Right atrium auricular region (tissue), 2 donors: ENCODE results near the gene CHMP1A. TPM values are rescaled to one million over a fixed set of nuclear protein-coding genes. Genes with fewer than 3 reads are reported as not detected.

Source experiments
- DNase-seq: peaks from one replicate; pipeline ENCODE4 v3.0.0-alpha.2; 2019; ENCODE audit warnings: low spot score
- H3K27ac ChIP-seq, 2 donors: fragments of 200-600 bp; sonication (generic); 1 replicate in 1 of 2; 2 replicates in 1 of 2; pipeline ENCODE4 v1.5.1; 2016 to 2019
- H3K27me3 ChIP-seq, 2 donors: fragments of 200-600 bp; sonication (generic); one replicate each; pipeline versions ENCODE4 v1.5.1 to v1.6.0; 2017 to 2019
- H3K36me3 ChIP-seq: fragments of 200-600 bp; sonication (generic); one replicate; pipeline ENCODE4 v1.5.1; 2016
- H3K4me1 ChIP-seq, 2 donors: fragments of 200-600 bp; sonication (generic); one replicate each; pipeline versions ENCODE4 v1.5.1 to v1.6.0; 2017 to 2019
- H3K4me3 ChIP-seq, 2 donors: fragments of 200-600 bp; sonication (generic); 1 replicate in 1 of 2; 2 replicates in 1 of 2; pipeline ENCODE4 v1.5.1; 2017 to 2019; ENCODE audit warnings: mild to moderate bottlenecking in 1 of 2, moderate library complexity in 1 of 2
- H3K9me3 ChIP-seq, 2 donors: fragments of 200-600 bp; sonication (generic); one replicate each; pipeline ENCODE4 v1.5.1; 2019
- CTCF ChIP-seq, 2 donors: fragments of 200-600 bp; sonication (generic); IDR thresholded peaks; one replicate each; pipeline ENCODE4 v1.5.1; 2019; ENCODE audit warnings: antibody characterized with exemption in 2 of 2
- total RNA-seq, 2 donors: library from RNA; depleted of rRNA; stranded (reverse); fragments of >200 nt; gene quantifications; one replicate each; pipeline ENCODE4 v1.1.0, GENCODE V29; 2016

The CHMP1A gene
- total RNA-seq, 2 donors from 2014 or later, result 39.0 to 73.3 TPM

- H3K27ac ChIP-seq, result no peak overlapping the region
- TF ChIP-seq CTCF (IDR thresholded peaks at IDR 0.05), result no peak
- no peaks in the 10 kb centered on the region for H3K36me3 ChIP-seq
- no peak for DNase-seq
- no peaks in the 10 kb centered on the region for H3K27me3 ChIP-seq
- no peak overlapping the region for H3K4me3 ChIP-seq
- H3K4me1 ChIP-seq, result no peaks in the 10 kb centered on the region
- H3K9me3 ChIP-seq, result no peaks in the 10 kb centered on the region
Observed at GRCh38 chr16:89624777-89625761, 32.4 kb downstream of the CHMP1A start.

GRCh38 chr16:89623511-89624261 is 33.8 kb downstream of the CHMP1A start:
- Histone ChIP-seq H3K4me1 (no peaks in the 10 kb centered on the region), H3K36me3 (no peaks in the 10 kb centered on the region), H3K27ac (no peak overlapping the region), H3K27me3 (no peaks in the 10 kb centered on the region), H3K4me3 (no peak overlapping the region), H3K9me3 (no peaks in the 10 kb centered on the region)
- no peak for DNase-seq
- no peak for TF ChIP-seq CTCF (IDR thresholded peaks at IDR 0.05)

GRCh38 chr16:89621698-89622409 is 35.7 kb downstream of the CHMP1A start:
- H3K4me1 ChIP-seq, result no peaks in the 10 kb centered on the region
- H3K27me3 ChIP-seq, result no peaks in the 10 kb centered on the region
- H3K9me3 ChIP-seq, result no peaks in the 10 kb centered on the region
- no peaks in the 10 kb centered on the region for H3K36me3 ChIP-seq
- DNase-seq, result no peak
- TF ChIP-seq CTCF (IDR thresholded peaks at IDR 0.05), result no peak
- no peak overlapping the region for H3K4me3 ChIP-seq
- no peak overlapping the region for H3K27ac ChIP-seq

- Histone ChIP-seq H3K27me3 (no peaks in the 10 kb centered on the region), H3K9me3 (no peaks in the 10 kb centered on the region), H3K36me3 (no peaks in the 10 kb centered on the region), H3K27ac (no peak overlapping the region), H3K4me3 (no peak overlapping the region), H3K4me1 (no peaks in the 10 kb centered on the region)
- TF ChIP-seq CTCF (IDR thresholded peaks at IDR 0.05), result no peak
- DNase-seq, result no peak
Observed at GRCh38 chr16:89621136-89621697, 36.3 kb downstream of the CHMP1A start.

- Histone ChIP-seq H3K27me3 (no peaks in the 10 kb centered on the region), H3K9me3 (no peaks in the 10 kb centered on the region), H3K4me3 (no peak overlapping the region), H3K36me3 (no peaks in the 10 kb centered on the region), H3K4me1 (no peaks in the 10 kb centered on the region), H3K27ac (no peak overlapping the region)
- TF ChIP-seq CTCF (IDR thresholded peaks at IDR 0.05), result no peak
- DNase-seq, result no peak
Observed at GRCh38 chr16:89620406-89620841, 37.1 kb downstream of the CHMP1A start.
